HFFc6 (cell line): ENCODE data around the gene MOGAT1. TPM values are rescaled to one million over a fixed set of nuclear protein-coding genes. Genes with fewer than 3 reads are reported as not detected.
"Not testable (repeated sequence)": the region's sequence is repeated elsewhere in the genome, so short reads cannot be mapped to it uniquely, and the experiment has no call there.

Experiments
- DNase-seq: peaks from one replicate; pipeline ENCODE4 v3.0.0-alpha.2; 2018
- H3K27ac Mint-ChIP-seq: 2 replicates; pipeline ENCODE4 v1.8.0; 2020; ENCODE audit warnings: mild to moderate bottlenecking, mixed read lengths
- H3K27me3 Mint-ChIP-seq: 2 replicates; pipeline ENCODE4 v1.8.0; 2021; ENCODE audit warnings: mild to moderate bottlenecking, moderate library complexity, mixed read lengths; ENCODE audit not compliant: insufficient read depth
- H3K36me3 Mint-ChIP-seq: 2 replicates; pipeline ENCODE4 v1.8.0; 2021; ENCODE audit warnings: low read depth, mixed read lengths
- H3K4me1 Mint-ChIP-seq: 2 replicates; pipeline ENCODE4 v1.8.0; 2020; ENCODE audit warnings: low read depth, mixed read lengths
- H3K4me3 Mint-ChIP-seq: 2 replicates; pipeline ENCODE4 v1.8.0; 2020; ENCODE audit warnings: mild to moderate bottlenecking, moderate library complexity, mixed read lengths
- H3K9me3 Mint-ChIP-seq: 2 replicates; pipeline ENCODE4 v1.8.0; 2020; ENCODE audit warnings: mild to moderate bottlenecking, mixed read lengths
- total RNA-seq, 6 experiments: library from RNA; stranded (reverse); fragmentation: NEBNext Ultra II Directional; extraction: Animal tissue kit (Norgen Biotek cat#: 25700); gene quantifications; 2 replicates in 1 of 6; 3 replicates in 5 of 6; pipeline ENCODE4 v1.2.3, GENCODE V29; 2021
- TF ChIP-seq, protein P1 (sequence below): fragments of 200-600 bp; sonication (generic); IDR thresholded peaks from 2 replicates; pipeline ENCODE4 v1.5.0; 2021; ENCODE audit warnings: antibody characterized with exemption, mild to moderate bottlenecking

Gene MOGAT1
- total RNA-seq, 6 experiments from 2014 or later = not detected

DNA sequence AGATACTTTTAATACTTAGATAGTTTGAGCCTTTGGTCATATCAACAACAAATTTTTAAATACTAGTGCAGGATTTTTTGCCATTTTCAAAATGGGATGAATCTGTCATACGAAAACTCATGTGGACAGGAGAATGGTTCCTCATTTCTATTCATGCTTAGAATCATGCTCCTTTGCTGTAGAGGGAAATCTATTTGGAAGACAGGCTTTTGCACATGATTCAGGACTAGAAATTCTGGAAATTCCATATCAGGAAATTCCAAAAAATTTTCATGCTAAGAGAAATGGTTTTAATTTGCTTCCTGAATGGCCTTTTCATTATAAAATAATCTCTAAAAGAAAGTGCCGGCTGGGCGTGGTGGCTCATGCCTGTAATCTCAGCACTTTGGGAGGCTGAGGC lies 39.3 kb downstream of the MOGAT1 start:
- Mint-ChIP-seq H3K27ac (no peak overlapping the region), H3K36me3 (no peaks in the 10 kb centered on the region), H3K9me3 (no peaks in the 10 kb centered on the region), H3K4me1 (peaks cover 70% of the 10 kb centered on the region), H3K4me3 (no peak overlapping the region), H3K27me3 (no peaks in the 10 kb centered on the region; the same call in 1 of the 2 replicates)
- TF ChIP-seq, protein P1, sequence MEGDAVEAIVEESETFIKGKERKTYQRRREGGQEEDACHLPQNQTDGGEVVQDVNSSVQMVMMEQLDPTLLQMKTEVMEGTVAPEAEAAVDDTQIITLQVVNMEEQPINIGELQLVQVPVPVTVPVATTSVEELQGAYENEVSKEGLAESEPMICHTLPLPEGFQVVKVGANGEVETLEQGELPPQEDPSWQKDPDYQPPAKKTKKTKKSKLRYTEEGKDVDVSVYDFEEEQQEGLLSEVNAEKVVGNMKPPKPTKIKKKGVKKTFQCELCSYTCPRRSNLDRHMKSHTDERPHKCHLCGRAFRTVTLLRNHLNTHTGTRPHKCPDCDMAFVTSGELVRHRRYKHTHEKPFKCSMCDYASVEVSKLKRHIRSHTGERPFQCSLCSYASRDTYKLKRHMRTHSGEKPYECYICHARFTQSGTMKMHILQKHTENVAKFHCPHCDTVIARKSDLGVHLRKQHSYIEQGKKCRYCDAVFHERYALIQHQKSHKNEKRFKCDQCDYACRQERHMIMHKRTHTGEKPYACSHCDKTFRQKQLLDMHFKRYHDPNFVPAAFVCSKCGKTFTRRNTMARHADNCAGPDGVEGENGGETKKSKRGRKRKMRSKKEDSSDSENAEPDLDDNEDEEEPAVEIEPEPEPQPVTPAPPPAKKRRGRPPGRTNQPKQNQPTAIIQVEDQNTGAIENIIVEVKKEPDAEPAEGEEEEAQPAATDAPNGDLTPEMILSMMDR = no peak
- DNase-seq = no peak

DNA sequence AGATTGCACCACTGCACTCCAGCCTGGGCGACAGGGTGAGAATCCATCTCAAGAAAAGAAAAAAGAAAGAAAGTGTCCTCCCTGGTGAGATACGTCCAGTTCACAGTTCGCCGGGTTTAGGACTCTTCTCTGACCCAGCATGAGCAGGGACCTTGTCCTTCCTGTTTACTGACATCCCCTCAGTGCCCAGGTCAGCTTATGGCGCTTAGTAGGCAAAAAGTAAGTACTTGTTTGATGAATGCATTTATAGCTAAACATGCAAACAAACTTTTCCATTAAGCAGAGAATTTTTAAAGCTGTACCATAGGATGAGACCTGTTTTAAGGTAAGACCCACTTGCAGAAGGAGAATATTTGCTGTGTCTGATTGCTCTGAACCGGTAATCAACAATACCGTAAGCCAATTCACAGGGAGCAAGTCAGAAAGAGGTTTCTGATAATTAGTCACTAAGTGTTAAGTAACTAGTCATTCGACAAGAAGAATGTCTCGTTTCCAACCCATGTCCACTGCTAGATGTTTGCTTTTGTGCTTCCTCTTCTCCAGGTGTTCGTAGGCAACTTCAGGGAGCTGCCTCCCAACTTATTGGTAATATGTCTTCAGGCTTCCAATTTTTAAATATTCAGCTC lies 40.0 kb downstream of the MOGAT1 start:
- Mint-ChIP-seq H3K27me3 (peaks cover 2% of the 10 kb centered on the region), H3K4me1 (peaks cover 63% of the 10 kb centered on the region), H3K36me3 (no peaks in the 10 kb centered on the region), H3K27ac (peak overlapping the region; percentile 41; the same call in 1 of the 2 replicates), H3K4me3 (no peak overlapping the region), H3K9me3 (no peaks in the 10 kb centered on the region)
- DNase-seq = no peak
- TF ChIP-seq, protein P1 = no peak

GRCh38 chr2:222713002-222713401 lies 41.5 kb downstream of the MOGAT1 start:
- no peak for DNase-seq
- TF ChIP-seq, protein P1 = no peak
- no peaks in the 10 kb centered on the region for H3K9me3 Mint-ChIP-seq
- H3K4me3 Mint-ChIP-seq = no peak overlapping the region
- no peaks in the 10 kb centered on the region for H3K36me3 Mint-ChIP-seq
- H3K27me3 Mint-ChIP-seq = peaks cover 2% of the 10 kb centered on the region
- no peak overlapping the region for H3K27ac Mint-ChIP-seq
- peaks cover 47% of the 10 kb centered on the region for H3K4me1 Mint-ChIP-seq

GRCh38 chr2:222714361-222715241 lies 43.1 kb downstream of the MOGAT1 start:
- Mint-ChIP-seq H3K27ac (no peak overlapping the region; the same call in 1 of the 2 replicates), H3K4me3 (no peak overlapping the region), H3K4me1 (peaks cover 31% of the 10 kb centered on the region), H3K36me3 (0 out of 2 replicates have a peak, but pooled peaks cover 2% of the 10 kb centered on the region), H3K27me3 (peaks cover 3% of the 10 kb centered on the region), H3K9me3 (no peaks in the 10 kb centered on the region; the same call in 1 of the 2 replicates)
- TF ChIP-seq, protein P1 = no peak
- DNase-seq = no peak

GRCh38 chr2:222715742-222716141 lies 44.3 kb downstream of the MOGAT1 start:
- Mint-ChIP-seq H3K36me3 (0 out of 2 replicates have a peak, but pooled peaks cover 8% of the 10 kb centered on the region), H3K27me3 (peaks cover 3% of the 10 kb centered on the region), H3K4me1 (peaks cover 24% of the 10 kb centered on the region), H3K27ac (no peak overlapping the region), H3K4me3 (no peak overlapping the region), H3K9me3 (no peaks in the 10 kb centered on the region; the same call in 1 of the 2 replicates)
- TF ChIP-seq, protein P1 = no peak
- no peak for DNase-seq

DNA sequence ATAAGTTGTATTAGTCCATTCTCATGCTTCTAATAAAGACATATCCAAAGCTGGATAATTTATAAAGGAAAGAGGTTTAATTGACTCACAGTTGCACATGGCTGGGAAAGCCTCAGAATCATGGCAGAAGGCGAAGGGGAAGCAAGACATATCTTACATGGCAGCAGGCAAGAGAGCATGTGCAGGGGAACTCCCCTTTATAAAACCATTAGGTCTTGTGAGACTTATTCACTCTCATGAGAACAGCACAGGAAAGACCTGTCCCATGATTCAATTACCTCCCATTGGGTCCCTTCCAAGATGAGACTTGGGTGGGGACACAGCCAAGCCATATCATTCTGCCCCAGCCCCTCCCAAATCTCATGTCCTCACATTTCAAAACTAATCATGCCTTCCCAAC lies 48.3 kb downstream of the MOGAT1 start:
- Mint-ChIP-seq H3K4me1 (peaks cover 18% of the 10 kb centered on the region), H3K36me3 (peaks cover 22% of the 10 kb centered on the region)
- not testable (repeated sequence) for H3K27me3 Mint-ChIP-seq, H3K4me3 Mint-ChIP-seq, H3K9me3 Mint-ChIP-seq, DNase-seq, H3K27ac Mint-ChIP-seq

DNA sequence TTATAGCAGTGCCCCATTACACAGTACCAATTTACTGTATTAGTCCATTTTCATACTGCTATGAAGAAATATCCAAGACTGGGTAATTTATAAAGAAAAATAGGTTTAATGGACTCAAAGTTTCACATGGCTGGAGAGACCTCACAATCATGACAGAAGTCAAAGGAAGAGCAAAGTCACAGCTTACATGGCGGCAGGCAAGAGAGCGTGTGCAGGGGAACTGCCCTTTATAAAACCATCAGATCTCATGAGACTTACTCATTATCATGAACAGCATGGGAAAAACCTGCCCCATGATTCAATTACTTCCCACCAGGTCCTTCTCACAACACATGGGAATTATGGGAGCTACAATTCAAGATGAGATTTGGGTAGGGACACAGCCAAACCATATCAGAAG lies 50.1 kb downstream of the MOGAT1 start:
- H3K27me3 Mint-ChIP-seq, H3K9me3 Mint-ChIP-seq, H3K27ac Mint-ChIP-seq, H3K4me3 Mint-ChIP-seq, DNase-seq: not testable (repeated sequence)
- Mint-ChIP-seq H3K4me1 (peaks cover 17% of the 10 kb centered on the region), H3K36me3 (peaks cover 22% of the 10 kb centered on the region)
